ENCODE results near the gene CREB3L4. TPM values are rescaled to one million over a fixed set of nuclear protein-coding genes. Genes with fewer than 3 reads are reported as not detected.
A peak's percentile ranks its signal among the peaks of the same experiment; 100 is the strongest.

CREB3L4 gene
- total and polyA plus RNA-seq, 4 donors: 4.4 to 10.3 (median 8.8) TPM

DNA sequence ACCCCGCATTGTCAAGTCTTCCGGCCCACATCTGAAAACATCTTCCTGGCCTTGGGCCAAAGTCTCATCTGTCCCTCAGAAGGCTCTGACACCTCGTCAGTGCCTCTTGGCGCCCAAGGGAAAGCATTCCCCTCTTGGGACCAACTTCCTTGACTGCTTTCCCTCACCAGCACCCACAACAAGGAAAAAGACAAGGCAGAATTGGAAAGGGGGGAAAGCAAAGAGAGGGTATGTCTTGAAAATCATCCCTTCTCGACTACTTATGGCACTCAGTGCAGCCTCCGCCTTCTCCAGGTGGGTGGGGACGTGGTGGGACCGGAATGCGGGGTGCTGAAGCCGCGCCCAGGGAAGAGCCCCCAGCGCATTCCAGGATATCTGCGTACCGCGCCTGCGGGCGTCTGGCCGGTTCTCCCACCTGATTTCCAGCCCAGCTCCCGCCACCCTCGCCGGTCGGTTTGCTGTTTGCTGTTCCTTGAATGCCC lies 3.8 kb upstream of the CREB3L4 start:
- Histone ChIP-seq H3K4me1 (ENCODE audit: control insufficient read depth in 4 of 4, insufficient read depth in 4 of 4, low read length in 3 of 4) (peaks cover 9 to 50% (median 36%) of the 10 kb centered on the region in 4 donors), H3K9ac (ENCODE audit: low read depth in 1 of 2, low read length in 2 of 2) (peak overlapping the region; percentile 70 to 72), H3K27ac (ENCODE audit: low read depth in 1 of 2, low read length in 2 of 2) (peak overlapping the region; percentile 94 to 95), H3K4me3 (ENCODE audit: low read depth in 1 of 3, low read length in 3 of 3) (peak overlapping the region; percentile 69 to 81 (median 75)), H3K9me3 (ENCODE audit: control insufficient read depth in 4 of 4, low read length in 3 of 4) (no peaks in the 10 kb centered on the region), H3K36me3 (ENCODE audit: control insufficient read depth in 4 of 4, insufficient read depth in 3 of 4, low read depth in 1 of 4, low read length in 3 of 4) (peaks cover 0 to 8% (median 1%) of the 10 kb centered on the region in 4 donors), H3K27me3 (ENCODE audit: control insufficient read depth in 4 of 4, insufficient read depth in 4 of 4, low read length in 3 of 4) (no peaks in the 10 kb centered on the region)
- TF ChIP-seq FOXA1 (IDR thresholded peaks at IDR 0.05) (no peak), HNF4G (IDR thresholded peaks at IDR 0.05) (no peak), JUND (IDR thresholded peaks at IDR 0.05) (no peak), SP1 (IDR thresholded peaks at IDR 0.05) (no peak), RXRA (IDR thresholded peaks at IDR 0.05) (no peak), TAF1 (conservative IDR thresholded peaks at IDR 0.05) (no peak), FOXA2 (IDR thresholded peaks at IDR 0.05) (no peak), RAD21 (IDR thresholded peaks at IDR 0.05) (no peak), GABPA (IDR thresholded peaks at IDR 0.05 in 1 of 2, conservative IDR thresholded peaks at IDR 0.05 in 1 of 2) (no peak), HNF4A (conservative IDR thresholded peaks at IDR 0.05) (no peak), EGR1 (IDR thresholded peaks at IDR 0.05; ENCODE audit: low read depth in 2 of 2) (no peak), YY1 (IDR thresholded peaks at IDR 0.05) (no peak), NR2F2 (IDR thresholded peaks at IDR 0.05) (no peak)
- TF ChIP-seq, protein P1, sequence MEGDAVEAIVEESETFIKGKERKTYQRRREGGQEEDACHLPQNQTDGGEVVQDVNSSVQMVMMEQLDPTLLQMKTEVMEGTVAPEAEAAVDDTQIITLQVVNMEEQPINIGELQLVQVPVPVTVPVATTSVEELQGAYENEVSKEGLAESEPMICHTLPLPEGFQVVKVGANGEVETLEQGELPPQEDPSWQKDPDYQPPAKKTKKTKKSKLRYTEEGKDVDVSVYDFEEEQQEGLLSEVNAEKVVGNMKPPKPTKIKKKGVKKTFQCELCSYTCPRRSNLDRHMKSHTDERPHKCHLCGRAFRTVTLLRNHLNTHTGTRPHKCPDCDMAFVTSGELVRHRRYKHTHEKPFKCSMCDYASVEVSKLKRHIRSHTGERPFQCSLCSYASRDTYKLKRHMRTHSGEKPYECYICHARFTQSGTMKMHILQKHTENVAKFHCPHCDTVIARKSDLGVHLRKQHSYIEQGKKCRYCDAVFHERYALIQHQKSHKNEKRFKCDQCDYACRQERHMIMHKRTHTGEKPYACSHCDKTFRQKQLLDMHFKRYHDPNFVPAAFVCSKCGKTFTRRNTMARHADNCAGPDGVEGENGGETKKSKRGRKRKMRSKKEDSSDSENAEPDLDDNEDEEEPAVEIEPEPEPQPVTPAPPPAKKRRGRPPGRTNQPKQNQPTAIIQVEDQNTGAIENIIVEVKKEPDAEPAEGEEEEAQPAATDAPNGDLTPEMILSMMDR (IDR thresholded peaks at IDR 0.05; ENCODE audit: low read depth, low read length, missing input control): no peak
- TF ChIP-seq, protein P2, sequence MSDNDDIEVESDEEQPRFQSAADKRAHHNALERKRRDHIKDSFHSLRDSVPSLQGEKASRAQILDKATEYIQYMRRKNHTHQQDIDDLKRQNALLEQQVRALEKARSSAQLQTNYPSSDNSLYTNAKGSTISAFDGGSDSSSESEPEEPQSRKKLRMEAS (IDR thresholded peaks at IDR 0.05): no peak
- TF ChIP-seq, protein P3, sequence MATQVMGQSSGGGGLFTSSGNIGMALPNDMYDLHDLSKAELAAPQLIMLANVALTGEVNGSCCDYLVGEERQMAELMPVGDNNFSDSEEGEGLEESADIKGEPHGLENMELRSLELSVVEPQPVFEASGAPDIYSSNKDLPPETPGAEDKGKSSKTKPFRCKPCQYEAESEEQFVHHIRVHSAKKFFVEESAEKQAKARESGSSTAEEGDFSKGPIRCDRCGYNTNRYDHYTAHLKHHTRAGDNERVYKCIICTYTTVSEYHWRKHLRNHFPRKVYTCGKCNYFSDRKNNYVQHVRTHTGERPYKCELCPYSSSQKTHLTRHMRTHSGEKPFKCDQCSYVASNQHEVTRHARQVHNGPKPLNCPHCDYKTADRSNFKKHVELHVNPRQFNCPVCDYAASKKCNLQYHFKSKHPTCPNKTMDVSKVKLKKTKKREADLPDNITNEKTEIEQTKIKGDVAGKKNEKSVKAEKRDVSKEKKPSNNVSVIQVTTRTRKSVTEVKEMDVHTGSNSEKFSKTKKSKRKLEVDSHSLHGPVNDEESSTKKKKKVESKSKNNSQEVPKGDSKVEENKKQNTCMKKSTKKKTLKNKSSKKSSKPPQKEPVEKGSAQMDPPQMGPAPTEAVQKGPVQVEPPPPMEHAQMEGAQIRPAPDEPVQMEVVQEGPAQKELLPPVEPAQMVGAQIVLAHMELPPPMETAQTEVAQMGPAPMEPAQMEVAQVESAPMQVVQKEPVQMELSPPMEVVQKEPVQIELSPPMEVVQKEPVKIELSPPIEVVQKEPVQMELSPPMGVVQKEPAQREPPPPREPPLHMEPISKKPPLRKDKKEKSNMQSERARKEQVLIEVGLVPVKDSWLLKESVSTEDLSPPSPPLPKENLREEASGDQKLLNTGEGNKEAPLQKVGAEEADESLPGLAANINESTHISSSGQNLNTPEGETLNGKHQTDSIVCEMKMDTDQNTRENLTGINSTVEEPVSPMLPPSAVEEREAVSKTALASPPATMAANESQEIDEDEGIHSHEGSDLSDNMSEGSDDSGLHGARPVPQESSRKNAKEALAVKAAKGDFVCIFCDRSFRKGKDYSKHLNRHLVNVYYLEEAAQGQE (IDR thresholded peaks at IDR 0.05): no peak
- TF ChIP-seq, protein P4, sequence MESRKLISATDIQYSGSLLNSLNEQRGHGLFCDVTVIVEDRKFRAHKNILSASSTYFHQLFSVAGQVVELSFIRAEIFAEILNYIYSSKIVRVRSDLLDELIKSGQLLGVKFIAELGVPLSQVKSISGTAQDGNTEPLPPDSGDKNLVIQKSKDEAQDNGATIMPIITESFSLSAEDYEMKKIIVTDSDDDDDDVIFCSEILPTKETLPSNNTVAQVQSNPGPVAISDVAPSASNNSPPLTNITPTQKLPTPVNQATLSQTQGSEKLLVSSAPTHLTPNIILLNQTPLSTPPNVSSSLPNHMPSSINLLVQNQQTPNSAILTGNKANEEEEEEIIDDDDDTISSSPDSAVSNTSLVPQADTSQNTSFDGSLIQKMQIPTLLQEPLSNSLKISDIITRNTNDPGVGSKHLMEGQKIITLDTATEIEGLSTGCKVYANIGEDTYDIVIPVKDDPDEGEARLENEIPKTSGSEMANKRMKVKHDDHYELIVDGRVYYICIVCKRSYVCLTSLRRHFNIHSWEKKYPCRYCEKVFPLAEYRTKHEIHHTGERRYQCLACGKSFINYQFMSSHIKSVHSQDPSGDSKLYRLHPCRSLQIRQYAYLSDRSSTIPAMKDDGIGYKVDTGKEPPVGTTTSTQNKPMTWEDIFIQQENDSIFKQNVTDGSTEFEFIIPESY (IDR thresholded peaks at IDR 0.05): no peak
- TF ChIP-seq, protein P5, sequence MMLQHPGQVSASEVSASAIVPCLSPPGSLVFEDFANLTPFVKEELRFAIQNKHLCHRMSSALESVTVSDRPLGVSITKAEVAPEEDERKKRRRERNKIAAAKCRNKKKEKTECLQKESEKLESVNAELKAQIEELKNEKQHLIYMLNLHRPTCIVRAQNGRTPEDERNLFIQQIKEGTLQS (IDR thresholded peaks at IDR 0.05): no peak
- WGBS: 3% methylated on average over 22 of the region's 22 CpGs
- peak; percentile 61 for DNase-seq (ENCODE audit: low spot score)
